SU-DHL-6 (cell line): ENCODE results near the gene CXCR1.

Source experiments
- EZH2phosphoT487 ChIP-seq: fragments of 200-600 bp; sonication (generic), shearing (Covaris generic); conservative IDR thresholded peaks from 2 replicates; pipeline ENCODE4 v1.6.1; 2018; ENCODE audit warnings: mild to moderate bottlenecking, antibody characterized with exemption, low read length, moderate library complexity, mixed read lengths
- TF ChIP-seq, protein P1 (sequence below): fragments of 200-600 bp; sonication (generic); IDR thresholded peaks from one replicate; pipeline ENCODE4 v1.5.1; 2017; ENCODE audit warnings: antibody characterized with exemption, mild to moderate bottlenecking, low read length, moderate library complexity; ENCODE audit not compliant: insufficient read depth, poor library complexity, severe bottlenecking

DNA sequence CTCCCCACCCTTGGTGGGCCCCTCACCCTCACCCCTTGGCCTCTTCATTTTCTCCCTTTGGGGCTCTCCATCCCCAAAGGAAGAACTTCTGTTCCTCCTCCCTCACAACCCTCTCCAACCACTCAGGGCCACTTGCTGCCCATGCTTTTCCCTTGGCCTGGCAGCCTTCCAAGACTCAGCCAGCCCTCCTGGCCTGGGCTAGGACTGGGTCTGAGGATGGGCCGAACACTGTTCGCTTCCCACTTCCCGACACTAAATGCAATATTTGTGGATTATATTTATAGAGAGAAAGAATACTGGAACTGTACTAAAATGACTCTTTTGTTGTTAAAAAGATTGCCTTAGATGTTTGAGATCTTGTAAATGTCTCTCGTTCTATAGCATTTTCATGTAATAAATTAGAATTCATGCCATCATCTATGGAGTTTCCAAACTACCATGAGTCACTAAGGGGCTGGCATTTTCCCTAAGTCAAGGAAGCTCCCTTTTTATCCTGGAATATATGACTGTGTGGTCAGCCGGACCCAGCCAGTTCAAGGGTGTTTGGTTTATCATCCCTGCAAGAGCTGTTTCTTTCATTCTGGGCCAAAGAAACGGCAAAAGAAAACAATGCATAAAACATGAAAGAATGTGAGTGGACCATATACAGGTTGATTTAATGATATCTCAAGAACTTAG is 37.2 kb downstream of the CXCR1 start:
- TF ChIP-seq, protein P1, sequence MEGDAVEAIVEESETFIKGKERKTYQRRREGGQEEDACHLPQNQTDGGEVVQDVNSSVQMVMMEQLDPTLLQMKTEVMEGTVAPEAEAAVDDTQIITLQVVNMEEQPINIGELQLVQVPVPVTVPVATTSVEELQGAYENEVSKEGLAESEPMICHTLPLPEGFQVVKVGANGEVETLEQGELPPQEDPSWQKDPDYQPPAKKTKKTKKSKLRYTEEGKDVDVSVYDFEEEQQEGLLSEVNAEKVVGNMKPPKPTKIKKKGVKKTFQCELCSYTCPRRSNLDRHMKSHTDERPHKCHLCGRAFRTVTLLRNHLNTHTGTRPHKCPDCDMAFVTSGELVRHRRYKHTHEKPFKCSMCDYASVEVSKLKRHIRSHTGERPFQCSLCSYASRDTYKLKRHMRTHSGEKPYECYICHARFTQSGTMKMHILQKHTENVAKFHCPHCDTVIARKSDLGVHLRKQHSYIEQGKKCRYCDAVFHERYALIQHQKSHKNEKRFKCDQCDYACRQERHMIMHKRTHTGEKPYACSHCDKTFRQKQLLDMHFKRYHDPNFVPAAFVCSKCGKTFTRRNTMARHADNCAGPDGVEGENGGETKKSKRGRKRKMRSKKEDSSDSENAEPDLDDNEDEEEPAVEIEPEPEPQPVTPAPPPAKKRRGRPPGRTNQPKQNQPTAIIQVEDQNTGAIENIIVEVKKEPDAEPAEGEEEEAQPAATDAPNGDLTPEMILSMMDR, result no peak
- no peak for TF ChIP-seq EZH2phosphoT487
